ENCODE results near the gene PLEKHO2.

The PLEKHO2 gene

DNA sequence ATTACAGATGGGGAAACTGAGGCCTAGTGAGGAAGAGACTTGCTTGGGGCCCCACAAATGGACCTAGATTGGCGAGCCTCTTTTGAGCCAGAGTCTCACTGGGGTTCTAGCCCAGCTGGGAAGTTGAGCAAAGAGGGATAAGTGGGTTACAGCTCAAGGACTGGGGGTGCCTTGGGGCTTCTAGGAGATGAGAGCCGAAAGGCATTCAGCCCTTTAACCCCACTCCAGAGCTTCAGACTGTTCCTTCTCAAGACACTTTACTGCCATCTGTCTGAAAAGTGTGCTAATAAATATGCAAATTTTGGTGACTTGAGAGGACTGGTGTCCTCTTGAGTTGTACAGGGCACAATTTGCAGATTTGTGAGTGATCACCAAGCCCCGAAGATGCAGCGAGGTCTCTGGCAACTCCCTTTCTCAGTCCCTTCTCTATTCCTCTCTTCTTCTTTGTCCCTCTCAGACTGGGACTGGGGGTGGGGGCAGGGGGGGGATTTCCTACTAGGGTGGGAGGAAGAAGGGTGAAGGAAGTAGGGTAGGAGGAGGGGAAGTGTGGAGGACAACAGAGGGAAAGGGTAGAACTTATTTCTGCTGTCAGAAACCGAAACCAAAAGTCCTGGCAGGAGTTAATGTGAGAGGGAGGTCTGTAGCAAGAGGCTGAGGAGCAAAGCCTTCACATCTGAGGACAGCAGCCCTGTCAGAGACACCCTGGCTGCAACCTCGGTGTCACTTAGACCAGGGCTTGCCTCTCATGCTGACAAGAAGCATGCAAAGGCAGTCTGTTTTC is 53.8 kb downstream of the PLEKHO2 start:
- no peak overlapping the region for H3K4me3 ChIP-seq (ENCODE audit: insufficient read length, low read depth)
- H3K9ac ChIP-seq (ENCODE audit: insufficient read length, low read depth) = peak overlapping the region; percentile 45
- no peaks in the 10 kb centered on the region for H3K27me3 ChIP-seq (ENCODE audit: insufficient read depth, insufficient read length)
- H3K4me1 ChIP-seq (ENCODE audit: insufficient read depth, insufficient read length) = peaks cover 20% of the 10 kb centered on the region
- H3K9me3 ChIP-seq (ENCODE audit: insufficient read depth, low read length) = peaks cover 3% of the 10 kb centered on the region; the same call in 1 of the 2 replicates
- no peaks in the 10 kb centered on the region for H3K36me3 ChIP-seq (ENCODE audit: insufficient read depth, insufficient read length, low read length)
- no peak for TF ChIP-seq SUZ12 (IDR thresholded peaks at IDR 0.05; ENCODE audit: extremely low read depth, insufficient read depth, insufficient read length)
- DNase-seq (ENCODE audit: low read depth, low spot score) = no peak

DNA sequence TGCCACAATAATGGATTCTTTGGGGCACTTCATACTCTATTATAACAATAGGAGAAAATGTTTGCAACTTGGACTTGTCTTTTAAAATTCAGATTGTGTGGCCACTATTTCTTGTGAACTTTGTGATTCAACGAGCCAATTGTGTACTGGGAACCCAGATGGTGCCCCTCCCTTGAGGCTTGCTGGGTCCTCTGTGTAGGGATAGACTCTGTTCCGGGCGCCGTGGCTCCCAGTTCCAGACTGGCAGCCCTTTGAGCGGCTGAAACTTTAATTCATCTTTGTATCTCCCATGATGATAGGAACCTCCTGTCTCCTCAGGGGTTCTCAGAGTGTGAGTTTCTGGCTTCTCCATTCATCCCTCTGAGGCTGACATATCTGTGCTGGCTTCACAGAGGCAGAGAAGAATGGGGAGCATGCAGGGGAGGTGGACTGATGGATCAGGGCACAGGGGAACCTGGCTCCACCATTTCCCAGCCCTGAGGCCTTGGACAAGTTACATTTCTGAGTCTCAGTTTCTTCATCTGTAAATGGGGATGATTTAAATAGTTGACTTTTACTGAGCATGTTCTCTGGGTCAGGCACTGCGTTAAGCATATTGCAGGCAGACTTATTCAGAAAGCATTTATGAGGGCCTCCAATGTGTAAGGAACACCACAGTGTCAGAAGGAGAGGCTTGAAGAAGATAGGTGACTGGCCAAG is 54.8 kb downstream of the PLEKHO2 start:
- H3K4me1 ChIP-seq (ENCODE audit: insufficient read depth, insufficient read length) = peaks cover 20% of the 10 kb centered on the region
- TF ChIP-seq SUZ12 (IDR thresholded peaks at IDR 0.05; ENCODE audit: extremely low read depth, insufficient read depth, insufficient read length) (no peak), YY1 (IDR thresholded peaks at IDR 0.05; ENCODE audit: insufficient read depth, insufficient read length) (no peak), ZNF274 (IDR thresholded peaks at IDR 0.05; ENCODE audit: low read depth, low read length) (no peak)
- peaks cover 13% of the 10 kb centered on the region for H3K9me3 ChIP-seq (ENCODE audit: insufficient read depth, low read length)
- H3K36me3 ChIP-seq (ENCODE audit: insufficient read depth, insufficient read length, low read length) = peaks cover 5% of the 10 kb centered on the region
- no peaks in the 10 kb centered on the region for H3K27me3 ChIP-seq (ENCODE audit: insufficient read depth, insufficient read length)
- H3K4me3 ChIP-seq (ENCODE audit: insufficient read length, low read depth) = no peak overlapping the region
- no peak for DNase-seq (ENCODE audit: low read depth, low spot score)
- no peak overlapping the region for H3K9ac ChIP-seq (ENCODE audit: insufficient read length, low read depth)

DNA sequence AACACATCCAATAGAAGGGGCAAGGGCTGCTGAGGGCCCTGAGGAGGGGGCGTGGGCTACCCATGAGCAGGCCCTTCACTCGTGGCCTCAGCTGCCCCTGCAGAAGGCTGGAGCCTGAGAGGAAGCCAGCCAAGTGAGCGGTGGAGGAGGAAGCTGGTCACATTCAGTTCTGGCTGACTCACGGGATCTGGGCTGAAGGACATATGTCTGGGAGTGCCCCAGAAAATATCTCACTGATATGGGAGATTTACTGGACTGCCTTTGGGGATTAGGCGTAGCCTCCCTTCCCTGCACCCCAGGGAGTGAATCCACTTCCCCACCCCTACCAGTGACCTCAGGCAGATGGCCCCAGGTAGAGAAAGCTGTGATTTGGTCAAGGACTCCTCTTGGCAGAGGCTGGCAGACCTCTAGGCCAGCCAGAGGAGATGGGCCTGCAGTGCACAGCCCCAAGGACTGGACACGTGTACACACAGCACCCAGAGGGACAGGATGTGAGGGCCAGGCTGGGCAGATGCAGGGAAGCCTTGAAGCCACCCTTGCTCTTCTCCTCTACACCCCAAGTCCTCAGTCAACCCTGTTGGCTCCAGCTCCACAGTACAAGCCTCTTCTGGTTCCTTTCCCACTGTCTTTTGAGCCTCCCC is 55.8 kb downstream of the PLEKHO2 start:
- DNase-seq (ENCODE audit: low read depth, low spot score) = no peak
- peaks cover 20% of the 10 kb centered on the region for H3K4me1 ChIP-seq (ENCODE audit: insufficient read depth, insufficient read length)

DNA sequence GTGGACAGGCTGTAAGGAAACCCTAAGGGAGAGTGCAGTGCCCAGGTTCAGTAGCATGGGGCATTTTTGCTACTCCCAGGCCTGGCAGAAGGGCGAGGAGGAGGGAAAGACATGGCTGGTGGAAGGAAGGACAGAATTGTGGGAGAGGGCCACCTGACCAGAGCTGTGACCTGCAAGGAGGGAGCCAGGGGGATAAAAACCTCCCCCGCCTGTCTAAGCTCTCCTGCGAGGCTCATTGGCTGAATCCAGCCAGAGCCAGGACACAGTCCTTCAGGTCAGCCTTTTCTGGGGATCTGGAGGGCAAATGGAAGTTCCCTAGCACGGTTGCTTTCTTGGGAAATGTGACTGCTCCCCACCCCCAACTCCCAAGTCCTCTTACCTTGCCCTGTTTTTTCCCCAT is 56.7 kb downstream of the PLEKHO2 start:
- H3K4me1 ChIP-seq (ENCODE audit: insufficient read depth, insufficient read length) = peaks cover 15% of the 10 kb centered on the region
- no peaks in the 10 kb centered on the region for H3K27me3 ChIP-seq (ENCODE audit: insufficient read depth, insufficient read length)
- no peak overlapping the region for H3K4me3 ChIP-seq (ENCODE audit: insufficient read length, low read depth)
- no peak for DNase-seq (ENCODE audit: low read depth, low spot score)
- H3K9ac ChIP-seq (ENCODE audit: insufficient read length, low read depth) = no peak overlapping the region
- peaks cover 20% of the 10 kb centered on the region for H3K9me3 ChIP-seq (ENCODE audit: insufficient read depth, low read length)
- TF ChIP-seq YY1 (IDR thresholded peaks at IDR 0.05; ENCODE audit: insufficient read depth, insufficient read length) (no peak), SUZ12 (IDR thresholded peaks at IDR 0.05; ENCODE audit: extremely low read depth, insufficient read depth, insufficient read length) (no peak), ZNF274 (IDR thresholded peaks at IDR 0.05; ENCODE audit: low read depth, low read length) (no peak)
- H3K36me3 ChIP-seq (ENCODE audit: insufficient read depth, insufficient read length, low read length) = peaks cover 5% of the 10 kb centered on the region

More for the DNA sequence above, 55.8 kb downstream of the PLEKHO2 start:
- no peak for TF ChIP-seq SUZ12 (IDR thresholded peaks at IDR 0.05; ENCODE audit: extremely low read depth, insufficient read depth, insufficient read length)
- TF ChIP-seq YY1 (IDR thresholded peaks at IDR 0.05; ENCODE audit: insufficient read depth, insufficient read length) = no peak
- TF ChIP-seq ZNF274 (IDR thresholded peaks at IDR 0.05; ENCODE audit: low read depth, low read length) = no peak
- H3K27me3 ChIP-seq (ENCODE audit: insufficient read depth, insufficient read length) = no peaks in the 10 kb centered on the region
- H3K9ac ChIP-seq (ENCODE audit: insufficient read length, low read depth) = no peak overlapping the region
- peaks cover 5% of the 10 kb centered on the region for H3K36me3 ChIP-seq (ENCODE audit: insufficient read depth, insufficient read length, low read length)
- no peak overlapping the region for H3K4me3 ChIP-seq (ENCODE audit: insufficient read length, low read depth)
- peaks cover 20% of the 10 kb centered on the region for H3K9me3 ChIP-seq (ENCODE audit: insufficient read depth, low read length)

DNA sequence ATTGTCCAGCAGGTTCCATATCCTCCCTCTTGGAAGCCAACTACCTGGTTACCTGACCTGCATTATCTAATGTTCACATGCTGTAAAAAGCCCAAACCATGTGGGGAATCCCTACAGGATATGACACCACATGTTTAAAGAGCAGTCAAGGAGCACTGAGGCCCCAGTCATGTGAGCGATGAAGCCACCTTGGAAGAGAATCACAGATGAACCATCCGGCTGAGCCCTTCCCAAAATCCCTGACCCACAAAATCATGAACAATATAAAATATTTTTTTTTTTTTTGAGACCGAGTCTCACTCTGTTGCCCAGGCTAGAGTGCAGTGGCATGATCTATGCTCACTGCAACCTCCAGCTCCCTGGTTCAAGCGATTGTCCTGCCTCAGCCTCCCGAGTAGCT is 59.4 kb downstream of the PLEKHO2 start:
- H3K4me3 ChIP-seq (ENCODE audit: insufficient read length, low read depth) = no peak overlapping the region
- H3K36me3 ChIP-seq (ENCODE audit: insufficient read depth, insufficient read length, low read length) = peaks cover 5% of the 10 kb centered on the region
- H3K4me1 ChIP-seq (ENCODE audit: insufficient read depth, insufficient read length) = peaks cover 12% of the 10 kb centered on the region
- H3K9ac ChIP-seq (ENCODE audit: insufficient read length, low read depth) = no peak overlapping the region
- TF ChIP-seq ZNF274 (IDR thresholded peaks at IDR 0.05; ENCODE audit: low read depth, low read length) (no peak), SUZ12 (IDR thresholded peaks at IDR 0.05; ENCODE audit: extremely low read depth, insufficient read depth, insufficient read length) (no peak), YY1 (IDR thresholded peaks at IDR 0.05; ENCODE audit: insufficient read depth, insufficient read length) (no peak)
- no peaks in the 10 kb centered on the region for H3K27me3 ChIP-seq (ENCODE audit: insufficient read depth, insufficient read length)
- peaks cover 23% of the 10 kb centered on the region for H3K9me3 ChIP-seq (ENCODE audit: insufficient read depth, low read length)
- DNase-seq (ENCODE audit: low read depth, low spot score) = no peak

DNA sequence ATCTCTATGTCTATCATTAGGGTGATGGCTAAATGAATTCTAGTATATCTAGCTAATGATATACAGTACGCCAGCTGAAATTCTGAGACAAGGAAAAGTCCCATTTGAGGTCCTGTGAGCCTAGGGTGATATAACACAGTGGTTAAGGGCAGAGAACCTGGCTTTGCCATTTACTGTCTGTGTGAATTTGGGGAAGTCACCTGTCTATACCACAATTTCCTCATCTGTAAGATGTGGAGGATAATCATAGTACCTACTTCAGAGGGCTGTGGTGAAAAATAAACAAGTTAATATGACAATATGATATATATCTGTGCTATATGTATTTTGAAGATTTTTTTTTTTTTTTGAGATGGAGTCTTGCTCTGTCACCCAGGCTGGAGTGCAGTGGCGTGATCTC is 60.2 kb downstream of the PLEKHO2 start:
- H3K4me3 ChIP-seq (ENCODE audit: insufficient read length, low read depth) = no peak overlapping the region

DNA sequence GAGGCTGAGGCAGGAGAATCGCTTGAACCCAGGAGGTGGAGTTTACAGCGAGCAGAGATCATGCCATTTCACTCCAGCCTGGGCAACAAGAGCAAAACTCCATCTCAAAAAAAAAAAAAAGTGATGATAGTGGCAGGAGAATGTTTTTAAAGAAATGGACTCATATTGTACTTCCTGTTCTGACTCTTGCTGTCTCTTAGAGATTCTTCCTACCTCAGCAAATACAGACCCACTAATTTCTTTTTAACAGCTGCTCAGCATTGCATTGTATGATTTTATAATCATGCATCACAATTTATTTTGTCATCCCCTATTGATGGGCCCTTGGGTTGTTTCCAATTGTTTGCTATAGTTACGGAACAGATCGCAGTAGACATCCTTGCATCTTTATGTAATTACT is 61.1 kb downstream of the PLEKHO2 start:
- Histone ChIP-seq H3K4me1 (ENCODE audit: insufficient read depth, insufficient read length) (peaks cover 8% of the 10 kb centered on the region), H3K9ac (ENCODE audit: insufficient read length, low read depth) (no peak overlapping the region), H3K36me3 (ENCODE audit: insufficient read depth, insufficient read length, low read length) (peaks cover 5% of the 10 kb centered on the region), H3K27me3 (ENCODE audit: insufficient read depth, insufficient read length) (no peaks in the 10 kb centered on the region), H3K9me3 (ENCODE audit: insufficient read depth, low read length) (peaks cover 35% of the 10 kb centered on the region), H3K4me3 (ENCODE audit: insufficient read length, low read depth) (no peak overlapping the region)
- no peak for TF ChIP-seq SUZ12 (IDR thresholded peaks at IDR 0.05; ENCODE audit: extremely low read depth, insufficient read depth, insufficient read length)
- DNase-seq (ENCODE audit: low read depth, low spot score) = no peak

More for the DNA sequence above, 60.2 kb downstream of the PLEKHO2 start:
- Histone ChIP-seq H3K36me3 (ENCODE audit: insufficient read depth, insufficient read length, low read length) (peaks cover 5% of the 10 kb centered on the region), H3K9me3 (ENCODE audit: insufficient read depth, low read length) (peaks cover 31% of the 10 kb centered on the region), H3K4me1 (ENCODE audit: insufficient read depth, insufficient read length) (peaks cover 12% of the 10 kb centered on the region), H3K27me3 (ENCODE audit: insufficient read depth, insufficient read length) (no peaks in the 10 kb centered on the region), H3K9ac (ENCODE audit: insufficient read length, low read depth) (no peak overlapping the region)
- TF ChIP-seq YY1 (IDR thresholded peaks at IDR 0.05; ENCODE audit: insufficient read depth, insufficient read length) (no peak), ZNF274 (IDR thresholded peaks at IDR 0.05; ENCODE audit: low read depth, low read length) (no peak), SUZ12 (IDR thresholded peaks at IDR 0.05; ENCODE audit: extremely low read depth, insufficient read depth, insufficient read length) (no peak)
- DNase-seq (ENCODE audit: low read depth, low spot score) = no peak

All from NT2/D1 (cell line).